ENCODE results near the gene GAS2L1.

The GAS2L1 gene

GRCh38 chr22:29338398-29338797 is 31.9 kb downstream of the GAS2L1 start:
- TF ChIP-seq CTCF (conservative IDR thresholded peaks at IDR 0.05; ENCODE audit: low read depth, low read length), result no peak
- H3K4me3 ChIP-seq (ENCODE audit: low read depth, low read length), result no peak overlapping the region
- no peak for DNase-seq (ENCODE audit: low read depth)

- no peak for DNase-seq (ENCODE audit: low read depth)
- H3K4me3 ChIP-seq (ENCODE audit: low read depth, low read length), result no peak overlapping the region
- no peak for TF ChIP-seq CTCF (conservative IDR thresholded peaks at IDR 0.05; ENCODE audit: low read depth, low read length)
Measured at GRCh38 chr22:29339381-29340235, 33.2 kb downstream of the GAS2L1 start.

- TF ChIP-seq CTCF (conservative IDR thresholded peaks at IDR 0.05; ENCODE audit: low read depth, low read length), result no peak
- no peak for DNase-seq (ENCODE audit: low read depth)
- no peak overlapping the region for H3K4me3 ChIP-seq (ENCODE audit: low read depth, low read length)
Measured at GRCh38 chr22:29340566-29340965, 34.1 kb downstream of the GAS2L1 start.

GRCh38 chr22:29341056-29341848 is 34.8 kb downstream of the GAS2L1 start:
- DNase-seq (ENCODE audit: low read depth), result no peak
- TF ChIP-seq CTCF (conservative IDR thresholded peaks at IDR 0.05; ENCODE audit: low read depth, low read length), result no peak
- no peak overlapping the region for H3K4me3 ChIP-seq (ENCODE audit: low read depth, low read length)

DNA sequence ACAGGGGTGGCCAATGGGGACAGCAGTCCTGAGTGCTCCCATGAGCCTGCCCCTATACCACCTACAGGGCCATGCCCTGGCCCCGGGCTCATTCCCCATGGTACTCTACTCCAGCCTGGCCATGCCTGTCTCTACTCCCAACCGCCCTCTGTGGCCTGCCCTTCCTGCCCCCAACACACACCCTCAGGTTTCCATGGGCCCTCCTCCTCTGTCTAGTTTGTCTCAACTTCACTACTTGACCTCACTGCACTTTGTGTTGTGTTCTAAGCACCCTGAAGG is 35.3 kb downstream of the GAS2L1 start:
- H3K4me3 ChIP-seq (ENCODE audit: low read depth, low read length), result no peak overlapping the region
- DNase-seq (ENCODE audit: low read depth), result no peak
- no peak for TF ChIP-seq CTCF (conservative IDR thresholded peaks at IDR 0.05; ENCODE audit: low read depth, low read length)

DNA sequence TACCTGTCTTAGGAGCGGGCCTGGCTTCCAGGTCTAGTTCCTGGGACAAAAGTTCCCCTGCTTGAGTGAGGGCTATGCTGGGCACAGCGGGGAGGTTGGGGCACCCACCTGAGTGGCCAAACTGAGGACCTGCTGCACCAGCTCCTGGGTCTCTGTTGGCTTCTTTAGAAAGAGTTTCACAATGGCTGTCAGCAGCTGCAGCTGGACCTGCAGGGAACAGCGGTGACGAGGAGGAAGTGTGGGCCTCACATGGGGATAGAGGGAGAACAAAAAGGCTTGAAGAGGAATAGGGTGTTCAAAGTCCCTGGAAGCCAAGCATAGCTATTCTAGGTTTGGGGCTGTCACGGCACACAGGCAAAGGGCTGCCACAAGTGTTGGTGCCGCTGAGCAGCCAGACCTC is 35.7 kb downstream of the GAS2L1 start:
- H3K4me3 ChIP-seq (ENCODE audit: low read depth, low read length), result no peak overlapping the region
- no peak for TF ChIP-seq CTCF (conservative IDR thresholded peaks at IDR 0.05; ENCODE audit: low read depth, low read length)
- no peak for DNase-seq (ENCODE audit: low read depth)

All from choroid plexus epithelial cell (primary cell).